Astrocyte (in vitro differentiated cells and primary cell): Measurements from ENCODE around the gene ELF1.

ENCODE experiments used
- EZH2 ChIP-seq: IDR thresholded peaks from 2 replicates; pipeline ENCODE4 v1.6.1; 2012; ENCODE audit warnings: mild to moderate bottlenecking, low read length, inconsistent platforms; ENCODE audit not compliant: insufficient read depth
- TF ChIP-seq, protein P1 (sequence below): IDR thresholded peaks from 2 replicates; pipeline ENCODE4 v1.5.1; 2011; ENCODE audit warnings: low read depth, mild to moderate bottlenecking, inconsistent platforms, low read length, moderate library complexity; ENCODE audit not compliant: insufficient read depth

DNA sequence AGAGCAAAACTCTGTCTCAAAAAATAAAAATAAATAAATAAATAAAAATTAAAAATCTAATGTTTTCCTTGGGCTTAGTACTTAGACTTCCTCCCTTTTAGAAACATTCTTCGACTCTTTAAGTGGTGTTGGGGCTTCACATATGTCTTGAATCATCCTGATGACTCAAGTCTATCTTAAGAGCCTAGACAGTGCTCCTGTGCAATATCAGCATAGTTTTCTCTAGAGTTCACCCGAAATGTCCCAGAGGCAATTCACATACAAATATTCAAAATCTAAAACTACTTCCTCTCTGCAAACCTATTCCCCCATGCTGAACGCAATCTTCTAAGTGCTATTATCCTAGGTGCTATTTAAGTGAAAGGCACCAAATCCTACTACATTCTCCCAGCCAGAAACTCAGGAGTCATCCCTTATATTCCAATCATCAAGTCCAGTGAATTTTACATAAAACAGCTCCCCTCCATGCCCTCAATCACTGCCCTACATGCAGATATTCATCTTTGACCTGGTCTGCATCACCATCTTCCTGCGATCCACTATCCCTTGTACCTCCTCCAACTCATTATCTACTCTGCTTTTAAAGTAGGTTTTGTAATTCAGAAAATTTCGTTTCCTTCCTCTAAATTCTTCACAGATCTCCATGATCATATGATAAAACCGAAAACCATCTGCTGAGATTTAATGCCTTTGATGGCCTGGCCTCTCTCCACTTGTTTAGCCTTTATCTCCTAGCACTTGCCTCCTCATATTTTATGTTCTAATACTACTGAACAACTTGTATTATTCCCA, 102.7 kb downstream of the ELF1 start:
- TF ChIP-seq, protein P1, sequence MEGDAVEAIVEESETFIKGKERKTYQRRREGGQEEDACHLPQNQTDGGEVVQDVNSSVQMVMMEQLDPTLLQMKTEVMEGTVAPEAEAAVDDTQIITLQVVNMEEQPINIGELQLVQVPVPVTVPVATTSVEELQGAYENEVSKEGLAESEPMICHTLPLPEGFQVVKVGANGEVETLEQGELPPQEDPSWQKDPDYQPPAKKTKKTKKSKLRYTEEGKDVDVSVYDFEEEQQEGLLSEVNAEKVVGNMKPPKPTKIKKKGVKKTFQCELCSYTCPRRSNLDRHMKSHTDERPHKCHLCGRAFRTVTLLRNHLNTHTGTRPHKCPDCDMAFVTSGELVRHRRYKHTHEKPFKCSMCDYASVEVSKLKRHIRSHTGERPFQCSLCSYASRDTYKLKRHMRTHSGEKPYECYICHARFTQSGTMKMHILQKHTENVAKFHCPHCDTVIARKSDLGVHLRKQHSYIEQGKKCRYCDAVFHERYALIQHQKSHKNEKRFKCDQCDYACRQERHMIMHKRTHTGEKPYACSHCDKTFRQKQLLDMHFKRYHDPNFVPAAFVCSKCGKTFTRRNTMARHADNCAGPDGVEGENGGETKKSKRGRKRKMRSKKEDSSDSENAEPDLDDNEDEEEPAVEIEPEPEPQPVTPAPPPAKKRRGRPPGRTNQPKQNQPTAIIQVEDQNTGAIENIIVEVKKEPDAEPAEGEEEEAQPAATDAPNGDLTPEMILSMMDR: no peak
- TF ChIP-seq EZH2: no peak
